Lower leg skin (tissue), 3 donors: Measurements from ENCODE around the gene TAS1R1.

Experiments
- POLR2A ChIP-seq, 2 donors: fragments of 450-650 bp; IDR thresholded peaks; one replicate each; pipeline ENCODE4 v1.6.1; 2016 to 2017; ENCODE audit warnings: antibody characterized with exemption in 2 of 2, mild to moderate bottlenecking in 1 of 2, moderate library complexity in 1 of 2
- TF ChIP-seq, protein P1 (sequence below), 3 donors: fragments of 450-650 bp; IDR thresholded peaks; one replicate each; pipeline ENCODE4 v1.5.1; 2016; ENCODE audit warnings: antibody characterized with exemption in 3 of 3, mild to moderate bottlenecking in 3 of 3, moderate library complexity in 2 of 3

DNA sequence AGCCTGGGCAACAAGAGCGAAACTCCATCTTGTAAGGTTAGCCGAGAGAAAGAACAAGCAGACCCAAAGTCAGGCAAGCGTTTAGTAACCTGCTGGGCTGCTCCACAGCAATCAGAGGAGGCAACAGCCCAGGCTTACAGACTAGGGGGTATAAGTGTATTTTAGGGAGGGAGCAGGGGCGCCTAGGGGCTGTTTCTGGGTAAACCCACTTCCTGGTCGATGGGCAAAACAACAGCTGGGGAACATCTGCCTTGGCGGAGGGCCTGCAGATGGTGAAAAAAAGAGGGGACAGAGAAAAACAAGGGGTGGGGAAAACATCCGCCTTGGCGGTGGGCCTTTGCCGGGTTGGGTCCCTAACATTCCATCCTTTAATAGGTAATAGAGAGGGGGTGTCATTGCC lies 5.2 kb downstream of the TAS1R1 start:
- TF ChIP-seq, protein P1, sequence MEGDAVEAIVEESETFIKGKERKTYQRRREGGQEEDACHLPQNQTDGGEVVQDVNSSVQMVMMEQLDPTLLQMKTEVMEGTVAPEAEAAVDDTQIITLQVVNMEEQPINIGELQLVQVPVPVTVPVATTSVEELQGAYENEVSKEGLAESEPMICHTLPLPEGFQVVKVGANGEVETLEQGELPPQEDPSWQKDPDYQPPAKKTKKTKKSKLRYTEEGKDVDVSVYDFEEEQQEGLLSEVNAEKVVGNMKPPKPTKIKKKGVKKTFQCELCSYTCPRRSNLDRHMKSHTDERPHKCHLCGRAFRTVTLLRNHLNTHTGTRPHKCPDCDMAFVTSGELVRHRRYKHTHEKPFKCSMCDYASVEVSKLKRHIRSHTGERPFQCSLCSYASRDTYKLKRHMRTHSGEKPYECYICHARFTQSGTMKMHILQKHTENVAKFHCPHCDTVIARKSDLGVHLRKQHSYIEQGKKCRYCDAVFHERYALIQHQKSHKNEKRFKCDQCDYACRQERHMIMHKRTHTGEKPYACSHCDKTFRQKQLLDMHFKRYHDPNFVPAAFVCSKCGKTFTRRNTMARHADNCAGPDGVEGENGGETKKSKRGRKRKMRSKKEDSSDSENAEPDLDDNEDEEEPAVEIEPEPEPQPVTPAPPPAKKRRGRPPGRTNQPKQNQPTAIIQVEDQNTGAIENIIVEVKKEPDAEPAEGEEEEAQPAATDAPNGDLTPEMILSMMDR (IDR thresholded peaks at IDR 0.05) = no peak
- no peak for TF ChIP-seq POLR2A (IDR thresholded peaks at IDR 0.05)
